ENCODE results near the gene IGF2BP1. TPM values are rescaled to one million over a fixed set of nuclear protein-coding genes. Genes with fewer than 3 reads are reported as not detected.
"Not testable (repeated sequence)": the region's sequence is repeated elsewhere in the genome, so short reads cannot be mapped to it uniquely, and the experiment has no call there.

IGF2BP1 gene
- total RNA-seq, 2 donors from 2014 or later, result not detected

- H3K9me3 ChIP-seq (ENCODE audit: control insufficient read depth, low read length, poor library complexity, severe bottlenecking), result no peaks in the 10 kb centered on the region
- ATAC-seq (no peak), DNase-seq (no peak)
- Mint-ChIP-seq H3K4me3 (no peak overlapping the region), H3K27ac (no peak overlapping the region), H3K4me1 (no peaks in the 10 kb centered on the region), H3K36me3 (ENCODE audit: low read depth) (no peaks in the 10 kb centered on the region), H3K27me3 (peaks cover 17% of the 10 kb centered on the region)
These were observed 66.5 kb downstream of the IGF2BP1 start for GRCh38 chr17:49063652-49064051.

DNA sequence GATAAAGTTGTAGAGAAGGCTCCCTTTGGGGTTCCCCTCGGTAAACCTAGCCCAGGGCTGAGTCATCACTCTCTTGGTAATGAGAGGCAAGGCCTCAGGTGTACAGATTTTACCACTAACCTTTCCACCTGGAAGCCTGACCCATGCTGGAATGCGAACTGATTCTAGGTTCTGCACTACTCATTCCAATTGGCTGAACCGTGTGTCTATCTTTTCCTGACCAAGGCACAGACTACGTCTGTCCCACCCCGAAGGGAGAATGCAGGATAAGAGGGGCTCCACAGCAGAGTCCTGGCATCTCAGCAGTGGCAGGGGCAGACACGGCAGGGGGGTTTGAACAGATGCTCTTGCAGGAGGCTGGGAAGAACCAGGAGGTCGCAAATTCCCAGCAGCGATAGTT is 70.0 kb downstream of the IGF2BP1 start:
- no peak overlapping the region for H3K4me3 Mint-ChIP-seq
- no peak overlapping the region for H3K27ac Mint-ChIP-seq
- H3K4me1 Mint-ChIP-seq, result no peaks in the 10 kb centered on the region
- ATAC-seq (no peak), DNase-seq (no peak)
- H3K9me3 ChIP-seq (ENCODE audit: control insufficient read depth, low read length, poor library complexity, severe bottlenecking), result no peaks in the 10 kb centered on the region
- H3K27me3 Mint-ChIP-seq, result no peaks in the 10 kb centered on the region
- no peaks in the 10 kb centered on the region for H3K36me3 Mint-ChIP-seq (ENCODE audit: low read depth)

- H3K27ac Mint-ChIP-seq, result no peak overlapping the region
- H3K4me3 Mint-ChIP-seq, result no peak overlapping the region
- no peak for DNase-seq
- H3K36me3 Mint-ChIP-seq (ENCODE audit: low read depth), result no peaks in the 10 kb centered on the region
- H3K4me1 Mint-ChIP-seq, result no peaks in the 10 kb centered on the region
- ATAC-seq, result no peak
- no peaks in the 10 kb centered on the region for H3K9me3 ChIP-seq (ENCODE audit: control insufficient read depth, low read length, poor library complexity, severe bottlenecking)
- H3K27me3 Mint-ChIP-seq, result peaks cover 3% of the 10 kb centered on the region
These were observed 72.5 kb downstream of the IGF2BP1 start for GRCh38 chr17:49069585-49070273.

GRCh38 chr17:49071106-49071505 is 73.9 kb downstream of the IGF2BP1 start:
- Mint-ChIP-seq H3K36me3 (ENCODE audit: low read depth) (no peaks in the 10 kb centered on the region), H3K4me3 (no peak overlapping the region), H3K4me1 (no peaks in the 10 kb centered on the region), H3K27me3 (peaks cover 14% of the 10 kb centered on the region), H3K27ac (no peak overlapping the region)
- DNase-seq (no peak), ATAC-seq (no peak)
- H3K9me3 ChIP-seq (ENCODE audit: control insufficient read depth, low read length, poor library complexity, severe bottlenecking), result no peaks in the 10 kb centered on the region

DNA sequence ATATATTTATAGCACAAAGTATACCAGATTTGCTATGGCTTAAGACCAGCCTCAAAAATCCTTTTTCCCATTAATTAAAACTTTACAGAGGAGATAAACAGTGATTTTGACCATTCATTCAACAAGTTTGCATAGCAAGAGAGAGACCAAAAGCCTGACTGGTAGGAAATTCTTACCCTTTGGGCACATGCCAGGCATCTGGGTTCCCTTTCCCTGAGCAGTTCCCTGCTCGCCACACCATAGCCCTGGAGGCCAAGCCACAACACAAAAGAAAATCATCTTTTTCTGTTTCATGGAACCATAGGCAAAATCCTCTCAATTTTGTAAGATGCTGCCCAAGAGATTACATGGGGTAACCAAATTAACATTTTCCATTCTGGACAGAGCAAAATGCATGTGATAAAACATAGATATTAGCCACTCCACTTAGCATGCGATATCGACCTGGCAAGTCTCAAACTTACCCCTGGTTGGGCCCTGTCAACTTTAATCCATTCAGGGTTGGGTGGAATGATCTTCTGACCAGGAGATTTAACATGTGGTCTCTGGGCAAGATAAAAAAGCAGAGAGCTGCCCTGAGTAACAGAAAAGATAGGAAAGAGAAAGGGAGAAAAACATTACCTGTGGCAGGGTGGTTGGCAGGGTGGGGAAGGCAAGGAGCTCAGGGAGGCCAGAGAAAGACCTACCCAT is 77.8 kb downstream of the IGF2BP1 start:
- no peak overlapping the region for H3K4me3 Mint-ChIP-seq
- H3K4me1 Mint-ChIP-seq, result no peaks in the 10 kb centered on the region
- H3K36me3 Mint-ChIP-seq (ENCODE audit: low read depth), result peaks cover 2% of the 10 kb centered on the region
- no peaks in the 10 kb centered on the region for H3K9me3 ChIP-seq (ENCODE audit: control insufficient read depth, low read length, poor library complexity, severe bottlenecking)
- DNase-seq (no peak), ATAC-seq (no peak)
- peaks cover 47% of the 10 kb centered on the region for H3K27me3 Mint-ChIP-seq
- no peak overlapping the region for H3K27ac Mint-ChIP-seq

- no peaks in the 10 kb centered on the region for H3K4me1 Mint-ChIP-seq
- no peak overlapping the region for H3K27ac Mint-ChIP-seq
- no peaks in the 10 kb centered on the region for H3K9me3 ChIP-seq (ENCODE audit: control insufficient read depth, low read length, poor library complexity, severe bottlenecking)
- peaks cover 2% of the 10 kb centered on the region for H3K36me3 Mint-ChIP-seq (ENCODE audit: low read depth)
- ATAC-seq, result no peak
- H3K27me3 Mint-ChIP-seq, result peaks cover 56% of the 10 kb centered on the region
- no peak overlapping the region for H3K4me3 Mint-ChIP-seq
- DNase-seq, result no peak
These were observed 79.6 kb downstream of the IGF2BP1 start for GRCh38 chr17:49076573-49077384.

DNA sequence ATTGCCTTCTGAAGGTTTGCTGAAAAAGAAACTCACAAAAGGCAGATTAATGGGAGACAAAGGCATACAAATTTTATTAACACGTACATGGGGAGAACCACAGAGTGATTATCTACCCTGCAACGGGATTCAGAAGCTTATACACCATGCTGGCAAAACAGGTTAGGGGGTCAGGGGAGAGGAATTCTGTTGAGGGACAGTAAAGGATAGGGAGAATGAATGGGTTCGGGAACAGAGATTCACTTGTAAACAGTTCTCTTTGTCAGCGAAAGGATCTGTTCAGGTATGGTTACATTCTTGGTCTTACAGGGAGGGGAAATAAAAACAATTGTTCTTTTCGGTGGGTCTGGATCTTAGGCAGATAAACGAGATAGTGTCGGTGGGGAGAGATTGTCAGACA is 81.1 kb downstream of the IGF2BP1 start:
- no peaks in the 10 kb centered on the region for H3K9me3 ChIP-seq (ENCODE audit: control insufficient read depth, low read length, poor library complexity, severe bottlenecking)
- ATAC-seq (no peak), DNase-seq (no peak)
- H3K27ac Mint-ChIP-seq, result no peak overlapping the region
- H3K4me3 Mint-ChIP-seq, result no peak overlapping the region
- H3K27me3 Mint-ChIP-seq, result peaks cover 63% of the 10 kb centered on the region
- peaks cover 2% of the 10 kb centered on the region for H3K36me3 Mint-ChIP-seq (ENCODE audit: low read depth)
- no peaks in the 10 kb centered on the region for H3K4me1 Mint-ChIP-seq

DNA sequence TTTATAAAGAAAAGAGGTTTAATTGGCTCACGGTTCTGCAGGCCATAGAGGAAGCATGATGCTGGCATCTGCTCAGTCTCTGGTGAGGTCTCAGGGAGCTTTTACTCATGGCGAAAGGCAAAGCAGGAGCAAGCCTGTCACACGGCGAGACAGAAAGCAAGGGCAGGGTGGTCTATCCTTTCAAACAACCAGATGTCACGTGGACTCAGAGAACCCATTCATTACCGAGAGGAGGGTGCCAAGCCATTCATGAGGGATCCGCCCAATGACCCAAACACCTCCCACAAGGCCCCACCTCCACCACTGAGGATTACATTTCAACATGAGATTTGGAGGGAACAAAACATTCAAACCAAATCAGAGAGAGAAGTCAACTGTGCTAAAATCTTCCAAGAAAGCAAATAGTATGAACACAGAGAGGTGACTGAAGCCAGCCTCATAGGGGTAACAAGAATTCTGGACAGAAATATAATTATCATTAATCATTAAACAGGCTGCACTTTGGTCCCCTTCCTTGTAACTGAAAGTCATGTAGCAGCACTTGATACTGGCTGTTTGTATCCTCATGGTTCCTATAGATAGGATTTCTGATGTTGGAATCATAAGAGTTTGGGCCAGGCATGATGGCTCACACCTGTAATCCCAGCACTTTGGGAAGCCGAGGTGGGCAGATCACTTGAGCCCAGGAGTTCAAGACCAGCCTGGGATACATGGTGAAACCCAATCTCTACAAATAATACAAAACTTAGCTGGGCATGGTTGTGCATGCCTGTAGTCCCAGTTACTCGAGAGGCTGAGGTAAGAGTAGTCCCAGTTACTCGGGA is 82.9 kb downstream of the IGF2BP1 start:
- Mint-ChIP-seq H3K27me3 (peaks cover 60% of the 10 kb centered on the region), H3K27ac (no peak overlapping the region)

DNA sequence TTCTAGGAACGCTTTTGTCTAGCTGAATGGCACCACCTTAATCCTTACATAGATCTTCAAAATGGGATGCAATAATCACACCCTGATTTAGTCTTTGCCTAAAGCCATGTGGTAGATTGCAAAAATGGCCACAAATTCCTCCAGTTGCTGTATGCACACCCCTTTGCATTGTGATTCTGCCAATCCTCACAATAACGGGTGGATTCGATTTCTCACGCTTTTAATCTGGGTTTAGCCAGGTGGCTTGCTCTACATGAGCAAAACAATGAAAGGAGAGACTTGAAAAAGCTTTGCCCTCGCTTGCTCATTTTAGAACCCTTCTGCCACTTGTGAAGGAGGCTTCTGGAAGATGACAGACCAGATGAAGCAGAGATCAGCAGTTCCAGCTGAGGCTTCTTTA is 85.0 kb downstream of the IGF2BP1 start:
- no peaks in the 10 kb centered on the region for H3K9me3 ChIP-seq (ENCODE audit: control insufficient read depth, low read length, poor library complexity, severe bottlenecking)
- no peak for ATAC-seq
- Mint-ChIP-seq H3K4me1 (peaks cover 3% of the 10 kb centered on the region), H3K27me3 (peaks cover 63% of the 10 kb centered on the region), H3K27ac (no peak overlapping the region), H3K36me3 (ENCODE audit: low read depth) (peaks cover 1% of the 10 kb centered on the region), H3K4me3 (no peak overlapping the region)
- no peak for DNase-seq

More for the DNA sequence above, 82.9 kb downstream of the IGF2BP1 start:
- no peak for DNase-seq
- H3K4me1 Mint-ChIP-seq, result no peaks in the 10 kb centered on the region
- no peaks in the 10 kb centered on the region for H3K9me3 ChIP-seq (ENCODE audit: control insufficient read depth, low read length, poor library complexity, severe bottlenecking)
- no peak overlapping the region for H3K4me3 Mint-ChIP-seq
- no peak for ATAC-seq
- H3K36me3 Mint-ChIP-seq (ENCODE audit: low read depth), result peaks cover 2% of the 10 kb centered on the region

DNA sequence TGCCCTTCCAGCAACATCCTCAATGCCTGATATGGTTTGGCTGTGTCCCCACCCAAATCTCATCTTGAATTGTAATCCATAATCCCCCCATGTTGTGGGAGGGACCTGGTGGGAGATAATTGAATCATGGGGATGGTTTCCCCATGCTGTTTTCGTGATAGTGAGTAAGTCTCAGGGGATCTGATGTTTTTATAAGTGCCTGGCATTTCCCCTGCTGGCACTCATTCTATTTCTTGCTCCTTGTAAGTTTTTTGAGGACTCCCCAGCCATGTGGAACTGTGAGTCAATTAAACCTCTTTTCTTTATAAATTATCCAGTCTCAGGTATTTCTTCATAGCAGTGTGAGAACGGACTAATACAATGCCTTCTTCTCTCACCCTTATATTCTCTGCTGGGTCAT is 87.9 kb downstream of the IGF2BP1 start:
- not testable (repeated sequence) for H3K4me1 Mint-ChIP-seq; H3K9me3 ChIP-seq (ENCODE audit: control insufficient read depth, low read length, poor library complexity, severe bottlenecking); H3K4me3 Mint-ChIP-seq; DNase-seq; H3K27ac Mint-ChIP-seq; ATAC-seq; H3K36me3 Mint-ChIP-seq (ENCODE audit: low read depth)
- H3K27me3 Mint-ChIP-seq, result peaks cover 46% of the 10 kb centered on the region

- Mint-ChIP-seq H3K27ac (no peak overlapping the region), H3K27me3 (peaks cover 51% of the 10 kb centered on the region), H3K4me1 (peaks cover 3% of the 10 kb centered on the region), H3K36me3 (ENCODE audit: low read depth) (peaks cover 3% of the 10 kb centered on the region), H3K4me3 (no peak overlapping the region)
- DNase-seq, result no peak
- no peaks in the 10 kb centered on the region for H3K9me3 ChIP-seq (ENCODE audit: control insufficient read depth, low read length, poor library complexity, severe bottlenecking)
- ATAC-seq, result no peak
These were observed 88.6 kb downstream of the IGF2BP1 start for GRCh38 chr17:49085565-49086315.

DNA sequence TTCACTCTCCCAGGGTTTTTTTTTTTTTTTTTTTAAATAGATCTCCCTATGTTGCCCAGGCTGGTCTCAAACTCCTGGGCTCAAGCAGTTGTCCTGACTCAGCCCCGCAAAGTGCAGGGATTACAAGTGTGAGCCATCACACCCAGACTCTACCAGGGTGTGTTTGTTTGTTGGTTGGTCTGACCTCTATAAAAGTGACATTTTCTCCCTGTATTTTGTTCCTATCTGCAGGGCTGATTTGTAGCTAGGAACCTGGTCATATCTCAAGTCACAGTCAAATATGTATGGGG is 89.1 kb downstream of the IGF2BP1 start:
- ATAC-seq (no peak), DNase-seq (no peak)
- H3K4me3 Mint-ChIP-seq, result no peak overlapping the region
- H3K9me3 ChIP-seq (ENCODE audit: control insufficient read depth, low read length, poor library complexity, severe bottlenecking), result no peaks in the 10 kb centered on the region
- H3K36me3 Mint-ChIP-seq (ENCODE audit: low read depth), result peaks cover 3% of the 10 kb centered on the region
- no peak overlapping the region for H3K27ac Mint-ChIP-seq
- H3K4me1 Mint-ChIP-seq, result peaks cover 3% of the 10 kb centered on the region
- peaks cover 51% of the 10 kb centered on the region for H3K27me3 Mint-ChIP-seq
